Endothelial cell of umbilical vein (primary cell): Measurements from ENCODE around the gene DNAH1.

ENCODE experiments used
- CTCF ChIP-seq, 2 donors: IDR thresholded peaks; 1 replicate in 1 of 2; 2 replicates in 1 of 2; pipeline ENCODE4 v1.5.1; 2011; ENCODE audit warnings: low read length in 2 of 2, mild to moderate bottlenecking in 2 of 2, moderate library complexity in 2 of 2, control low read depth in 1 of 2, inconsistent platforms in 1 of 2, low read depth in 1 of 2; ENCODE audit not compliant: insufficient read depth in 1 of 2; ENCODE audit errors: extremely low read depth in 1 of 2
- EZH2 ChIP-seq: IDR thresholded peaks from 2 replicates; pipeline ENCODE4 v1.6.1; 2012; ENCODE audit warnings: borderline replicate concordance, low read depth, mild to moderate bottlenecking, moderate library complexity, low read length, inconsistent platforms; ENCODE audit not compliant: severe bottlenecking
- GATA2 ChIP-seq: IDR thresholded peaks from 2 replicates; pipeline ENCODE4 v1.7.0; 2011; ENCODE audit warnings: low read depth, mild to moderate bottlenecking, moderate library complexity, mixed read lengths, low read length; ENCODE audit not compliant: insufficient read length, insufficient read depth
- JUN ChIP-seq: IDR thresholded peaks from 2 replicates; pipeline ENCODE4 v1.6.1; 2011; ENCODE audit warnings: borderline replicate concordance, low read depth; ENCODE audit not compliant: insufficient read length, insufficient read depth
- MYC ChIP-seq: IDR thresholded peaks from one replicate; pipeline ENCODE4 v1.6.1; 2011; ENCODE audit warnings: mild to moderate bottlenecking, low read depth, low read length
- POLR2A ChIP-seq: IDR thresholded peaks from 2 replicates; pipeline ENCODE4 v1.6.1; 2012; ENCODE audit warnings: low read depth, mild to moderate bottlenecking, control low read depth, low read length
- POLR2AphosphoS5 ChIP-seq: IDR thresholded peaks from 2 replicates; pipeline ENCODE4 v1.6.1; 2012; ENCODE audit warnings: low read depth, mild to moderate bottlenecking, control low read depth, low read length, moderate library complexity; ENCODE audit not compliant: insufficient read depth
- TF ChIP-seq, protein P1 (sequence below): IDR thresholded peaks from 2 replicates; pipeline ENCODE4 v1.6.1; 2011; ENCODE audit not compliant: insufficient read depth, insufficient read length

GRCh38 chr3:52438104-52438376 lies 121.9 kb downstream of the DNAH1 start:
- TF ChIP-seq CTCF (IDR thresholded peaks at IDR 0.05; ENCODE audit: extremely low read depth in 1 of 2, insufficient read depth in 1 of 2, low read depth in 1 of 2, low read length in 2 of 2) (no peak), POLR2A (no peak), EZH2 (no peak), GATA2 (no peak), JUN (no peak), POLR2AphosphoS5 (no peak), MYC (no peak)
- TF ChIP-seq, protein P1, sequence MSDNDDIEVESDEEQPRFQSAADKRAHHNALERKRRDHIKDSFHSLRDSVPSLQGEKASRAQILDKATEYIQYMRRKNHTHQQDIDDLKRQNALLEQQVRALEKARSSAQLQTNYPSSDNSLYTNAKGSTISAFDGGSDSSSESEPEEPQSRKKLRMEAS: no peak
